GM18909 (cell line): Measurements from ENCODE around the gene BUD13.
"Not testable (repeated sequence)": the region's sequence is repeated elsewhere in the genome, so short reads cannot be mapped to it uniquely, and the experiment has no call there.

Experiments used
- ATAC-seq: cut with Tn5 transposase; IDR thresholded peaks from one replicate; pipeline ENCODE4 v1.9.1; 2021; ENCODE audit warnings: mild to moderate bottlenecking; ENCODE audit not compliant: unreplicated experiment, poor library complexity

BUD13 gene

DNA sequence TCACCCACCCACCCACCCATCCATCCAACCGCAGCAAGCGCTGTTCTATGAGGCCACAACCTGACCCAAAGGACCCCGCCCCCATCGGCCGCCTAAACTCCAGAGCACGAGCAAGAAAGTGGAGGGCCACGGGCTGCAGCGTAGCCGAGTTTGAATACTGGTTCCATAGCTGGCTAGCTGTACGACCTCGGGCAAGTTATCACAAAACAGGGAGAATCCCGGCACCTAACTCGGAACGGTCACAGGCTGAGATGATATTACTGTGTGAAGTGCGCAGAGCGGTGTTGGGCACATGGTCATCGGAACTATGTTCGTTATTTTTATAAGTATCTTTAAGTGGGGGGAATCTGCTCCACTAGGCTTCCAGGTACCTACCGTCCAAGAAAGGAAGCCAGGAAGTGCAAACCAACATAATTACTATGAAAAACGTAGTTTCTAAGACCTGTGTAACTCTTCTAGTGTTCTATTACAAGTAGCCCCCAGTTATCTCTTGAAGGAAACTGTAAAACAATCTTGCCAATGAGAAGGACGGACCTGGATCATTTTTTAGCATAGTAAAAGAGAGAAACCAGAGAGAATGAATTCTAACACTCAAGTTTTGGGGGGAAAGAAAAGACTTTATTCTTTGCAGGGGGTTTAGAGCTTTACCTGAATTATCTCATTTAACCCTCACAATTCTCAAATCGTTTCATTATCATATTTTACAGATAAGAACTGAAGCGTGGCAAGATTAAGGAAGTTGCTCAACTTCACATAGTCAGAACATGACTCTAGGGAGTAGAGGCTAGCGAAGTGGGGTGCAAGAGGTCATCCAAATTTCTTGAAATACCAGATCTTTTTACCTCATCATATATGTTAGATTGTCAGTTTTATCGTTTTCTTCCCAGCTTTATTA lies 663 bp upstream of the BUD13 start:
- peak; percentile 40 for ATAC-seq

DNA sequence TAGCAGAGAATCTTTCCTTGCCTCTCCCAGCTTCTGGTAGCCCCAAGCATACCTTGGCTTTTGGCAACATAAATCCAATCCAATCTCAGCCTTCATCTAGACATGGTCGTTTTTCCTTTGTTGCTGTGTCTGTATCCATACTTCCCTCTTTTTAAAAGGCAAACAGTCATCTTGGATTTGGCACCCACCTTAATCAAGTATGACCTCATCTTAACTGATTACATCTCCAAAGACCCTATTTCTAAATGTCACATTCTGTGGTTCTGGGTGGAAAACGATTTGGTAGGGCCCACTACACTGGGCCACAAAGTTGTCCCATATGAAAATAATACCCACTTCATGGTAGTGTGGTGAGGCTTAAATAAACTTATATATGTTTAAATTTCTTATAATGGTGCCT lies 852 bp downstream of the BUD13 start:
- ATAC-seq = no peak

DNA sequence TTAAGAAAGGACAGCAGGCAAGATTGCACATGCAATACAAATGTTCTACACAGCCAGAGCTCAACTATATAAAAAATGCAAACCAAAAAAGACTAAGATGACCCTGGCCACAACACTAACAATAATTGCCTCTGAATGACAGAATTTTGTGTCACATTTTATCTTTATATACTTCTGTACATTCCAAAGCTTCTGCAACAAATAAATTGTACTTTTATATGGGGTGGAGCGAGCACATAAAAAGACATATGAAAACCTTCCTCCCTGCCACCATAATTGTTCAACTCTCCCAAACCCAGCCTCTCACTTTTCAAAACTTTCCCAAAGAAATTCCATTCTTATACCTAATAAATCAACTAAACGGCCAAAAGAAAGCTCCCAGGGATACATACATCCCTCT lies 10.7 kb downstream of the BUD13 start:
- no peak for ATAC-seq

DNA sequence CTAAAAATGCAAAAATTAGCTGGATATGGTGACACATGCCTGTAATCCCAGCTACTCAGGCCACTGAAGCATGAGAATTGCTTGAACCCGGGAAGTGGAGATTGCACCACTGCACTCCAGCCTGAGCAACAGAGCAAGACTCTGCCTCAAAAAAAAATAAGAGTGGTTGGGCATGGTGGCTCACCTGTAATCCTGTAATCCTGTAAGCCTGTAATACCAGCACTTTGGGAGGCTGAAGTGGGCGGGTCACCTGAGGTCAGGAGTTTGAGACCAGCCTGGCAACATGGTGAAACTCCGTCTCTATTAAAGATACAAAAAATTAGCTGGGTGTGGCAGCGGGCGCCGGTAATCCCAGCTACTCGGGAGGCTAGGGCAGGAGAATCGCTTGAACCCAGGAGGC lies 16.7 kb downstream of the BUD13 start:
- not testable (repeated sequence) for ATAC-seq

DNA sequence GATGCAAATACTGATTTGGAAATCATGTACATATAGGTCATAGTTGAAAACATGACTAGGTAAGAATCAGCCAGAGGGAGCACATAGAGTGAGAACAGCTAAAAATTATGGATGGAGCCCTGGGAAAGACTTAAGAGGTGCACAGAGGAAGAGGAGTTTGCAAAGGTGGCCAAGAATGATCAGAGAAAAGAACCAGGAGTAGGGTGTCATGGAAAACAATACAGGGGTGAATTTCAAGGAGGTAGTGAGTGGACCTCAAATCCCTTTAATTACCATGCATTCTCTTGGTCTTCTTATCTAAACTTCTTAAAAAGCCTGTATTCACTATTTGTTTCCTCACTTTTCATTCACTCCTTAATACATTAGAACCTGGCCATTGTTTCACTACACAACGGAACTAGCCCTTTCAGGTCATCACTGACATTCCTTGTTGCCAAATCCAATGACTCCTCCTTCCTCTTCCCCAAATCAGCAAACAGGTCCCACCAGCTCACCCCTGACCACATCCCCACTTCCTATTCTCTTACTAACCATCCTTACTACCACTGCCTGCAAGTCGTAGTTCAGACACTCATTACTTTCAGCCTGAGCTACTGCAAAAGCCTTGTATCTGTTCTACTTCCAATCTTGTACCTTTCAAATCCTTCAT lies 22.6 kb downstream of the BUD13 start:
- no peak for ATAC-seq

DNA sequence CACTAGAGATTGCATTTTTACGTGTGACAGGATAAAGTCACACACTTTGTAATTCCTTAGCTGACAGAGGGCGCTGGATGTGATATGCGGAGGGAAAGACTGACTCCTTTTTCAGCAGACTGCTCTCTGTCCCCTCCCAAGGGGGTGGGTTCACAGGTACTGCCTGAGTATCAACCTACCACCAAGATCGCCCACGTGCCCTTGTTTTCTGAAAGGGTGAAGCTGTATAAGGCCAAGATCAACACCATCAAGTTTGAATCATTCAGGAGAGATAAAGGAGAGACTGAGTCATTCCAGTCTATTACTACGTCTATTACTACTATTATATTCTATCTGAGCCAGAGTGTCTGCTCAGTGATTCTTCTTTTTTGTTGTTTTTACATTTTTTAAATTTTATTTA lies 30.7 kb downstream of the BUD13 start:
- ATAC-seq = no peak

DNA sequence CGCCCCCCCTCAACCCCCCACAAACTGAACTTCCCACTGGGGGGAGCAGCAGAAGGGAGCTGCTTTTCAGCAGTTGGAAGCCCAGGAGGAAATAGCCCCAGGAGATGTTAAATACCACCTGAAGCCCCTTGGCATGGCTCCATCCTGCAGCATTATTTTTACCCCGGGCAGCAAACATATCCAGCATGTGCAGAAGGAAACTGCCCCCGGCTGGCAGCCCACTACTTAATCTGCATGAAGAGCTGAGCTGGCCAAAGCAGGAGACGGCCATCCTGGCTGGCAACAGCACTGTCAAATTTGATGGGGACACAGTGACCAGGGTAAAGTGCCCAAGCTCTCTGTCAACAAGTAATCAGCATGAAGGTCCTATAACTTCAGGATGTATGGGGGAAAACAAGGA lies 32.0 kb downstream of the BUD13 start:
- ATAC-seq = no peak

DNA sequence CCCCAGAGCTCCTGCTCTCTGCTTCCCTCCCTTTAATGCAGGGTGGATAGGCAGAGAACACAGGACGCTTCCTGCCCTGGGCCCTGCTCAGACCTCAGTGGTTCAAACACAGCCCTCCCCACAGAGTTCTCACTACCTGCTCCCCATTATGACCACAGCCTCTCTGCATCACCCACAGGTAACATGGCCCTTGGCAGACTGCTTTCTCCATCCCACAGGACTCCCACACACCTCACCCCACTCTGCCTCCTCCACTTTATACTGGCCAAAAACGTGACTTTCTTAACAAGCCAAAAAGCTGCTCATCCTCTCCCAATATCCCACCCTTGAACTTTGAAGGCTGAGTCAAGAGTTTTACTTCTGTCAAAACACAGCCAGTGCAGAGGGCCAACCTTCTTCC lies 33.8 kb downstream of the BUD13 start:
- ATAC-seq = no peak

DNA sequence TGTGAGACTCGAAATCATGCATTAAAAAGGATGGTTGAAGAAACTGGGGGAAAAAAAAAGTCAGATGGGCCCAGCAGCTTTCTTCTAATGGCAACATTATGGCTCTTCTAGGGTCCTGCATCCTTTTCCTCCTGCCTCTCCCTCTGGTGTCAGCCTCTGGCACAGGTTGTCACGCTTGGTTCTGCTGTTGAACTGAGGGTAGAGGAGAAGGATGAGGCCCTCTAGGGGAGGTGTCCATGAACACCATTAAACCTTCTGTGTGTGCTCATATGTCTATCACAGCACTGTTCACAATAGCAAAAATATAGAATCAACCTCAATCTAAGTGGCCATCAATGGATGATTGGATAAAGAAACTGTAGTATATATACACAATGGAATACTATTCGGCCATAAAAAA lies 36.0 kb downstream of the BUD13 start:
- no peak for ATAC-seq

DNA sequence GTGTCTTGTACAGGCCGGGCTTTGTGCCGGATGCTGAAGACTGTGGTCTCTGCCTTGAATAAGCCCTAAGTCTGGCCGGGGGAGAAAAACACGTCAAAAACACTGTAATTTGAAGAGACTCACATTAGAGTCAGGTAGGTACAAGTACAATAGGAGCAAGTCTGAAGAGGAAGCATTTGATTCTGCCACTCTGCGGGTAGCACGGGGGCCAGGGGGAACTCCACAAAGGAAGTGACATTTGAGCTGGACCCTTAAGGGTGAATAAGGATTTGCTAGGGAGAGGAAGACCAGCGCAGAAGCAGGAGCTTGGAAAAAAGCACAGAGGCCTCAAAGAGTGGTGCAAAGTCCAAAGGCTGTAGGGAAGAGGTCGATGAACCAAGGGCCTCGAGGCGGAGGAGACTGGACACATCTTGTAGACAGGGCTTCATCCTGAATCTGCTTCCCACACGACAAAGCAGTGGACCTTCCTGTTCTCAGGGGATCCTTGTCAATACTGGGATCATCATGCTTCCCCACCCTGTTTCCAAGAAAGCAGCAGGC lies 38.7 kb downstream of the BUD13 start:
- no peak for ATAC-seq

DNA sequence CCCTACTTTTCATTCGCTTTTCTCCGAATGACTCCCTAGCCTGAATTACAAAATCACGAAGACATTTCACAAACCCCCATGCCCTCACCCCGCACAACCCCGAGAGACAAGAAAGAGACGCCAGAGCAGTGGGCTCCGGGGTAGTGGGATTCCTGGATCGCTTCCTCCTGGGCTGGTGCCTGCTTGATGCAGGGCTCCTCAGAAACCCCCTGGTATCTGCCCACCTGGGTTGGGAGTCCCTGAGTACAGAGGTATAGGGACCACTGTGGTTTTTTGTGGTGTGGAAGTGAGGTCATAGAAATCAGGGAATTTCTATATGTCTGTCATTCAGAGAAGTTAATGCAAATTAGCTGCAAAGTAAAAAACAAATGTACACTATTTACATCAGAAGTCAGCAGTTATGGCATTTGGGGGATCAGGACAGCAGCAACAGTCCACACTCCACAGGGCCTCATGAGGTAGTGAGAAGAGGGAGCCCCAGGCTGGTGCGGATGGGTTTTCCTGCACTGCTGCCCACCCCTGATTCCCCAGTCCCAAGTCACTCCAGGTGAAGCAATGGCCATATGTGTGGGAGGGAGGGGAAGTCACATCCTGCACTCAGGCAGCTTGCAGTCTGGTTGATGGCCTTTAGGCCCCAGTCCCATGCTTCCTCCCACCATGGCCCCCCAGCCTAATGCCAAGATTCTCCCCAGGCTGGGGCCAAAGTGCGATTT lies 39.6 kb downstream of the BUD13 start:
- peak; percentile 13 for ATAC-seq

DNA sequence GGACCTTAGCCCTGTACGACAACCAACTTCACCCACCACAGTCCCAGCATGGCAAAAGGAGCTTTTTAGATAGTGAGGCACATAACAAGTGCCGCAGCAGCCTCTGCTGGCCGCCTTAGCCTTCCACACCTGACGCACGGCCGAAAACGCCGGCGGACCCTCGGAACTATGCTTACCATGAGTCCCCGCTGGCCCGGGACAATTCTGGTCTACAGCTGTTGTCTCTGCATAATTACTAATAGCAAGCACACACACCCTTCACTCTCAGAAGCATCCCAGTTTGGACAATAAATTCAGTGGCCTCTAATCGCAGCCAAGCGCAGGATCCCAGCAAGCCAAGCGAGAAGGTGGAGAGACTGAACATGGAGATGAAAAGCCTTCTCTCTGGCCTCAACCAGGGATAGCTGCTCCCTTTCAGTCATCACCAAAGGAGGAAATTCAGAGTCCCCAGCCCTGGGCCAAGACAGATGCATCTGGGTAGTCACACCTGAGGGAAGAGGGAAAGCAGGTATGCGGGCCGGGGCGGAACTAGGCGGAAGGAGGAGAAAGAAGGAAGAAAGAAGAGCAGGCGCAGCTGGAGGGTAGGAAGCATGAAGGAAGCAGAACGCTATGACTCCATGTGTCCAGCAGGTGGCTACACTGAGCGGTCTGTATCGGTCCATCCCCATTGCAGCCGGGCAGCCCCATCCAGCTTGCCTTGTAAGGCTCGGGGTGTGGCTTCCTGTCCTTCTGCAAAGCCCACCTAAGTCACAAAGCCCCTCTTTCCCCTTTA lies 40.3 kb downstream of the BUD13 start:
- peak; percentile 75 for ATAC-seq

DNA sequence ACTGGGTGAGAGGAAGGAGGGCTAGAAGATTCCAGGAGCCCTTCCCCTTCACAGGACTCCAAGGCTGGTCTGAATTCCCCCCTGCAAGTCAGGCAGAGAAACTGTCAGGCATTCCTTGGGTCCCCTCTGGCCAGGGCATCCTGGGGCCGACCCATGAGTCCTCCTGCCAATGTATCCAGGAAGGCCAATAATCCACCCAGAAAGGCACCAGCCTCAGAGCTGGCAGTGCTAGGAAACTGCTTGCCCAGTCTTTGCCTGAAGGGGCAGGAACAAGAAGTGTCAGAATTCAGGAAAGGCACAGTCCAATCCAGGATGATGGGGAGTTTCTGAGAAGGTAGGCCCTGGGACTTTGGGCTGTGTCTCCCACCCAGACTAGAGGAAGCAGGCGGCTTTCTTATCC lies 41.0 kb downstream of the BUD13 start:
- ATAC-seq = no peak

DNA sequence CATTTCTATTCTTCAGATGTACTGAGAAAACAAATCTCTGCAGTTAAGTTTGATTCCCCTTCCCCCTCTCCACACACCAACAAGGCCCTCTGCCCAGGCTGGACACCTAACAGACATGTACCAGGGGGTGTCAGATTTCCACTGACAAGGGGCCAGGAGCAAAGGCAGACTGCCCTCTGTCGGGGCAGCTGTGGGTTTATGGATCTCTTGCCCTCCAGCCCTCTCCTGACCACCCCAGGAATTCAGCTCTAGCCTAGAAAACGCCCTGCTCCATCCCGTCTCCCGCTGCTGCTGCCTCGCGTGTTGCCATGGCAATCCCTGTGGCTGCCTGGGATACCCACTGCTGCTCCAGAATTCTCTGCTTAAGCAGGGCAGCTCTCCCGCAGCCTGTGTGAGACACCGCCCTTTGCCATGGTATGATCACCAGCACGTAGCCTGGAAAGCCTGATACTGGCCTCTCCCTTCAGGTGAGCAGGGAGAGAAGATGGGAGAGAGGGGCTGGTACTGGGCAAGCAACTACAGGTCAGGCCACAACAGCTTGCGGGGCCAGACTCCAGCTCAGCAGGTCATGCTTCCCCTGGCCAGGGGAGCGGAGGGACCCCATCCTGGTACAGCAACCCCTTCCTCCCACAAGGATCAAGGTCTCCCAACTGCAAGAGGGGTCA lies 41.6 kb downstream of the BUD13 start:
- no peak for ATAC-seq

DNA sequence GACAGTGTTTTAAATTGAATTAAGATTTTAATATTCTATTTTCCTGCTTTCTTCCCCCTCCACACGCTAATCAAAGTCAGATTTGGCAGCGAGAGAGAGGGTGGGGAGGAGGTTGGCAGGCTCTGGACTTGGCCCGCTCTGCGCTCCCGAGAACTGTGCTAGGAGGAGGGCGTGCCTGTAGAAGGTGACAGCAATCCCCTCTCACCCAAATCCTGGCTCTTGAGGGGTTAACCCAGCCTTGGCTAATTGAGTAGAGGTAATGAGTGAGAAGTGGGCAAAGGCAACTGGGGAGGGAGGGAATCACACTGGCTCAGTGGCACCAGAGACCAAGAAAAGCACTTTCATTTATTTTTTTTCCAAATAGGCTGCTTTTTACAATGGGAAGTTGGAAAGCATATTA lies 42.2 kb downstream of the BUD13 start:
- ATAC-seq = no peak

DNA sequence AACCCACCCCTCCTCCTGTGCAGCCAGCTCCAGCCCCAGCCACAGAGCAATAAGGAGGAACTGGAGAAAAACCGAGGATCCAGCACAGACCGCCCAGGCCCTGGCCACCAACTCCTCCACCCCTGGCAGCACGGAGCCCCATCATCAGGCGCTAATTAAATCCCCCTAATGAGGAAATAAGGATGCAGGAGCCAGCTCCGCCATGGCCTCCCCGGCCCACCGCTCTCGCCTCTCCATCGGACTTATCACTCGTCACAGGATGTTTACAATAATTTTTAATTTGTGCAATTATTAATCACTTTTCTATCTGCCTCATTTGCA lies 42.6 kb downstream of the BUD13 start:
- no peak for ATAC-seq

DNA sequence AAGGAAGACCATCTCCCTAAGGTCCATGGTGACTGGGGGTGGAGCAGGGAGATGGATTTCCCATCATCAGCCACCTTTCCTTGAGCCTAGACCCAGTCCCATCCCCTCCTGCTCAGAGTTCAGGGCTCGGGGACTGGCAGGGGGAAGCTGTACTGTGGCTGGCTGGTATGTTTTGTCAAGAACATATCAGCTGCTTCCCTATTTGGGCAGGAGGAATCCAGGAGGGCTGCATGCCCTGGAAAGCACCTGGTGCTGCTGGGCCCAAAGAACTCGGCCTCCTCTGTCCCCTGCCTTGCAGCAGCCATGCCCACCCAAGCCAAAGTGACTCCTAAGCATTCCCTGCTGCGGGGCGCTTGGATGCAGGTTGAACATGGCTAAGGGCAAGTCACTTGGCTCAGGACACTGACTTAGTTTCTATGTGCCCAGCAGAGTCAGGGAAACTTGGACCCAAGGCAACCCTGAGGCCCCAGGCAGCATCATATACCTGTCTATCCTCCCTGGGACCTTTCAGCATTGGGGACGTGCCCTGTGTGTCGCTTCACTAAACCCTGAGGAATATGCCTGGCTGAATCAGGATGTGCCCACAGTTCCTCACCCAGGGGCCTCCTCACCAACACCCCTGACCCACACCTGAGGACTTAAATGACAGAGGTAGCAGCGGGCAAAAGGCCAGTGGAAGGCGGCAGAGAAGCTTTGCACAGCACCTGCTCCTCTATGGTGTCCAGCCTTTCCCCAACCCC lies 43.1 kb downstream of the BUD13 start:
- ATAC-seq = no peak

DNA sequence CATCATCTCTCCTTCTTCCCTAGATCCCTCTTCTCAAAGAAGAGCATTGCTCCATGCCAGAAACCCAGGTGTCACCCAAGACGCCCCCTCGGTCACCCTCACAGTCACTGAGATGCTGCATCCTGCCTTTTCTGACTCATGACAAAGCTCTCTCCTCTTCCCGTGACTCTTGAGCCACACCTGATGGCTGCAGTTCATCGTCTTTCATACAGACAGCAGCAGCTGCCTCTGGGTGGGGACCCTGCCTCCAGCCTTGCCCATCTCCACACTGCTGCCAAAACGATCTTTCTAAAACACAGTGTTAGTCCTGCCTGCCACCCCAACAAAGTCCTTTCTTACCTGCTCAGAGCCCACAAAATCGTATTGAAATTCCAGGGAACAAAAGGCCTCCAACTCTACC lies 44.8 kb downstream of the BUD13 start:
- ATAC-seq = no peak
